ENCODE measurements around the gene HDAC2.

DNA sequence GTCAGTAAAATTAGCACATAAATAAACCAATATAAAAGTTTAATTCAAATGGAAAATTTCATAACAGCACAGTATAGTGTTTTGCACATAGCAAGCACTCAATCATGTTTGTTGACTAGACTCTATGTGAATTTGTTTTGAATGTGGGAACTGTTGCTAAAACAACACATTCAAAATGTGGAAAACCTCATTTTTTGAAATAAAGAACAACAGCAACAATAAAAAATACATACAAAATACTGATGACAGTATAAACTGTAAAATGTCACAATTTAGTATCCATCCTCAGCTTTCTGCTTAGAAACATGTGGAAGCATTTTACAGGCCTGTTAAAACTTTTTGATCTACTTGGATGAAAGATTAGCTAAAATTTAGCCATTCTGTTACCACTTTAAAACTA lies 47.4 kb downstream of the HDAC2 start:
- TF ChIP-seq, protein P1, sequence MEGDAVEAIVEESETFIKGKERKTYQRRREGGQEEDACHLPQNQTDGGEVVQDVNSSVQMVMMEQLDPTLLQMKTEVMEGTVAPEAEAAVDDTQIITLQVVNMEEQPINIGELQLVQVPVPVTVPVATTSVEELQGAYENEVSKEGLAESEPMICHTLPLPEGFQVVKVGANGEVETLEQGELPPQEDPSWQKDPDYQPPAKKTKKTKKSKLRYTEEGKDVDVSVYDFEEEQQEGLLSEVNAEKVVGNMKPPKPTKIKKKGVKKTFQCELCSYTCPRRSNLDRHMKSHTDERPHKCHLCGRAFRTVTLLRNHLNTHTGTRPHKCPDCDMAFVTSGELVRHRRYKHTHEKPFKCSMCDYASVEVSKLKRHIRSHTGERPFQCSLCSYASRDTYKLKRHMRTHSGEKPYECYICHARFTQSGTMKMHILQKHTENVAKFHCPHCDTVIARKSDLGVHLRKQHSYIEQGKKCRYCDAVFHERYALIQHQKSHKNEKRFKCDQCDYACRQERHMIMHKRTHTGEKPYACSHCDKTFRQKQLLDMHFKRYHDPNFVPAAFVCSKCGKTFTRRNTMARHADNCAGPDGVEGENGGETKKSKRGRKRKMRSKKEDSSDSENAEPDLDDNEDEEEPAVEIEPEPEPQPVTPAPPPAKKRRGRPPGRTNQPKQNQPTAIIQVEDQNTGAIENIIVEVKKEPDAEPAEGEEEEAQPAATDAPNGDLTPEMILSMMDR (IDR thresholded peaks at IDR 0.05; ENCODE audit: borderline replicate concordance, extremely low read depth, low read length, poor library complexity, severe bottlenecking) = no peak
- no peak for TF ChIP-seq EZH2 (IDR thresholded peaks at IDR 0.05; ENCODE audit: borderline replicate concordance, low read depth, low read length, severe bottlenecking)

Measured in DND-41 (cell line).